Measurements from ENCODE around the gene PPM1L.

GRCh38 chr3:161038725-161039124 lies 282.7 kb downstream of the PPM1L start:
- no peak for TF ChIP-seq CTCF (IDR thresholded peaks at IDR 0.05)
- no peak for TF ChIP-seq POLR2A (IDR thresholded peaks at IDR 0.05)
